Colon (tissue), 2 donors: ENCODE data around the gene AHRR.
"Not testable (repeated sequence)": the region's sequence is repeated elsewhere in the genome, so short reads cannot be mapped to it uniquely, and the experiment has no call there.

Source experiments
- FAIRE-seq: peaks from 2 replicates; lab custom pipeline; 2012; peaks lifted over from hg19 to GRCh38; lab: Jason Lieb, UNC
- donor health status: control.
- donor health status: control.

AHRR gene

GRCh38 chr5:368183-369084 lies 46.9 kb downstream of the AHRR start:
- no peak for FAIRE-seq

- no peak for FAIRE-seq
These were observed 47.8 kb downstream of the AHRR start for GRCh38 chr5:369151-369868.

- not testable (repeated sequence) for FAIRE-seq
These were observed 48.3 kb downstream of the AHRR start for GRCh38 chr5:369869-370236.

- no peak for FAIRE-seq
These were observed 48.9 kb downstream of the AHRR start for GRCh38 chr5:370311-370958.

GRCh38 chr5:370959-371810 lies 49.7 kb downstream of the AHRR start:
- no peak for FAIRE-seq

GRCh38 chr5:371811-372555 lies 50.5 kb downstream of the AHRR start:
- no peak for FAIRE-seq

GRCh38 chr5:372556-372995 lies 51.1 kb downstream of the AHRR start:
- FAIRE-seq, result no peak

GRCh38 chr5:372996-373709 lies 51.6 kb downstream of the AHRR start:
- no peak for FAIRE-seq

- no peak for FAIRE-seq
These were observed 52.4 kb downstream of the AHRR start for GRCh38 chr5:373710-374602.

GRCh38 chr5:374631-375335 lies 53.3 kb downstream of the AHRR start:
- no peak for FAIRE-seq

GRCh38 chr5:375336-375920 lies 53.9 kb downstream of the AHRR start:
- FAIRE-seq, result no peak

GRCh38 chr5:375921-376798 lies 54.6 kb downstream of the AHRR start:
- FAIRE-seq, result no peak

- no peak for FAIRE-seq
These were observed 55.3 kb downstream of the AHRR start for GRCh38 chr5:376799-377325.

GRCh38 chr5:377326-377981 lies 55.9 kb downstream of the AHRR start:
- no peak for FAIRE-seq

GRCh38 chr5:378301-378891 lies 56.9 kb downstream of the AHRR start:
- no peak for FAIRE-seq
